ENCODE results near the gene PDE11A. TPM values are rescaled to one million over a fixed set of nuclear protein-coding genes. Genes with fewer than 3 reads are reported as not detected.

The PDE11A gene
- total and polyA plus RNA-seq, 2 donors from 2014 or later = 0.58 to 0.82 TPM

GRCh38 chr2:177717831-177718618 lies 354.6 kb downstream of the PDE11A start:
- intact Hi-C loops (cut with DNase I) = no loop called here
- FAIRE-seq (no peak), DNase-seq (no peak)
- Histone ChIP-seq H3K36me3 (ENCODE audit: control insufficient read depth in 2 of 3, insufficient read depth in 3 of 3, low read length in 3 of 3) (no peaks in the 10 kb centered on the region), H3K4me3 (ENCODE audit: low read length in 3 of 3) (no peak overlapping the region), H3K27me3 (ENCODE audit: control insufficient read depth, insufficient read depth, low read length) (no peaks in the 10 kb centered on the region), H3K9ac (ENCODE audit: low read length in 3 of 3) (no peak overlapping the region), H3K9me3 (ENCODE audit: control insufficient read depth in 2 of 3, insufficient read depth in 1 of 3, low read length in 3 of 3) (no peaks in the 10 kb centered on the region), H3K4me1 (ENCODE audit: control insufficient read depth in 2 of 3, insufficient read depth in 2 of 3, low read depth in 1 of 3, low read length in 3 of 3) (peaks cover 0 to 6% (median 3%) of the 10 kb centered on the region in 3 donors), H3K27ac (ENCODE audit: low read depth in 2 of 2, low read length in 2 of 2) (no peak overlapping the region)
- TF ChIP-seq CTCF (IDR thresholded peaks at IDR 0.05; ENCODE audit: borderline replicate concordance, extremely low read depth, insufficient read depth) = no peak

- H3K27me3 ChIP-seq (ENCODE audit: control insufficient read depth, insufficient read depth, low read length) = no peaks in the 10 kb centered on the region
- intact Hi-C loops (cut with DNase I) = no loop called here
These were observed 356.1 kb downstream of the PDE11A start for GRCh38 chr2:177716484-177716883.

GRCh38 chr2:177715771-177716170 lies 356.8 kb downstream of the PDE11A start:
- Histone ChIP-seq H3K27me3 (ENCODE audit: control insufficient read depth, insufficient read depth, low read length) (no peaks in the 10 kb centered on the region), H3K36me3 (ENCODE audit: control insufficient read depth in 2 of 3, insufficient read depth in 3 of 3, low read length in 3 of 3) (no peaks in the 10 kb centered on the region), H3K9me3 (ENCODE audit: control insufficient read depth in 2 of 3, insufficient read depth in 1 of 3, low read length in 3 of 3) (no peaks in the 10 kb centered on the region), H3K9ac (ENCODE audit: low read length in 3 of 3) (no peak overlapping the region), H3K27ac (ENCODE audit: low read depth in 2 of 2, low read length in 2 of 2) (no peak overlapping the region), H3K4me3 (ENCODE audit: low read length in 3 of 3) (no peak overlapping the region), H3K4me1 (ENCODE audit: control insufficient read depth in 2 of 3, insufficient read depth in 2 of 3, low read depth in 1 of 3, low read length in 3 of 3) (peaks cover 0 to 6% (median 3%) of the 10 kb centered on the region in 3 donors)
- DNase-seq (no peak), FAIRE-seq (no peak)
- TF ChIP-seq CTCF (IDR thresholded peaks at IDR 0.05; ENCODE audit: borderline replicate concordance, extremely low read depth, insufficient read depth) = no peak
- intact Hi-C loops (cut with DNase I) = no loop called here

More at GRCh38 chr2:177716484-177716883, 356.1 kb downstream of the PDE11A start:
- no peak for TF ChIP-seq CTCF (IDR thresholded peaks at IDR 0.05; ENCODE audit: borderline replicate concordance, extremely low read depth, insufficient read depth)
- Histone ChIP-seq H3K9me3 (ENCODE audit: control insufficient read depth in 2 of 3, insufficient read depth in 1 of 3, low read length in 3 of 3) (no peaks in the 10 kb centered on the region), H3K4me1 (ENCODE audit: control insufficient read depth in 2 of 3, insufficient read depth in 2 of 3, low read depth in 1 of 3, low read length in 3 of 3) (peaks cover 0 to 4% (median 3%) of the 10 kb centered on the region in 3 donors), H3K4me3 (ENCODE audit: low read length in 3 of 3) (no peak overlapping the region), H3K27ac (ENCODE audit: low read depth in 2 of 2, low read length in 2 of 2) (no peak overlapping the region), H3K36me3 (ENCODE audit: control insufficient read depth in 2 of 3, insufficient read depth in 3 of 3, low read length in 3 of 3) (no peaks in the 10 kb centered on the region), H3K9ac (ENCODE audit: low read length in 3 of 3) (no peak overlapping the region)
- no peak for DNase-seq
- FAIRE-seq = no peak

Measured in kidney (tissue), 14 donors.